Activated B cell treated with CpG ODN at 0.5 μM for 24 hours (primary cell): ENCODE results near the gene PRKCZ. TPM values are rescaled to one million over a fixed set of nuclear protein-coding genes. Genes with fewer than 3 reads are reported as not detected.

Experiments
- ATAC-seq: fragments of 200-7000 bp; cut with Tn5 transposase; one replicate; pipeline ENCODE4 v1.10.0; 2021; ENCODE audit warnings: low read depth, mild to moderate bottlenecking, moderate library complexity
- CTCF ChIA-PET: fragments of 350-600 bp; sonication (Branson Sonifier 250); formaldehyde crosslinking; loops from one replicate; lab custom pipeline; 2021; ENCODE audit warnings: antibody characterized with exemption; lab: Charles Lee
- POLR2A ChIA-PET: fragments of 350-600 bp; sonication (Branson Sonifier 250); formaldehyde crosslinking; loops from one replicate; lab custom pipeline; 2021; ENCODE audit warnings: antibody characterized with exemption; lab: Charles Lee
- DNase-seq: peaks from one replicate; pipeline ENCODE4 v3.0.0; 2022
- H3K27ac Mint-ChIP-seq: one replicate; pipeline ENCODE4 v1.8.0; 2020; ENCODE audit warnings: mixed read lengths
- H3K27me3 Mint-ChIP-seq: one replicate; pipeline ENCODE4 v1.8.0; 2021; ENCODE audit warnings: mixed read lengths
- H3K36me3 Mint-ChIP-seq: one replicate; pipeline ENCODE4 v1.8.0; 2021; ENCODE audit warnings: low read depth, mixed read lengths
- H3K4me1 Mint-ChIP-seq: one replicate; pipeline ENCODE4 v1.8.0; 2021; ENCODE audit warnings: mixed read lengths
- H3K4me3 Mint-ChIP-seq: one replicate; pipeline ENCODE4 v1.8.0; 2020; ENCODE audit warnings: mild to moderate bottlenecking, mixed read lengths
- H3K9me3 Mint-ChIP-seq: one replicate; pipeline ENCODE4 v1.8.0; 2020; ENCODE audit warnings: mixed read lengths
- CTCF ChIP-seq: fragments of 200-600 bp; IDR thresholded peaks from one replicate; pipeline ENCODE4 v1.8.0; 2022; ENCODE audit warnings: antibody characterized with exemption, mild to moderate bottlenecking
- intact Hi-C: fragments of 100-400 bp; cut with micrococcal nuclease; formaldehyde crosslinking; loops from one replicate; pipeline ENCODE4 v1.15.1; 2024
- total RNA-seq: library from RNA; stranded (reverse); gene quantifications from 2 replicates; pipeline ENCODE4 v1.2.3, GENCODE V29; 2022

The PRKCZ gene
- total RNA-seq, 1 donor from 2014 or later = 28.5 TPM

GRCh38 chr1:2231532-2232254 lies 181.5 kb downstream of the PRKCZ start:
- DNase-seq = no peak
- CTCF ChIA-PET = interaction anchor here (1.0 kb wide), 1 partner anchor 37 kb away, joined by 3 read pairs; the partner anchor contains the start of gene FAAP20
- no peak for ATAC-seq

GRCh38 chr1:2232255-2232915 lies 182.2 kb downstream of the PRKCZ start:
- peak overlapping the region; percentile 95 for H3K4me3 Mint-ChIP-seq
- ATAC-seq (no peak), DNase-seq (no peak)
- intact Hi-C loops = no loop called here
- POLR2A ChIA-PET = interaction anchor here (1.0 to 4.3 kb wide), 3 partner anchors 68 to 82 kb away, joined by 4 to 46 read pairs (median 39); no protein-coding TSS in a partner anchor
- H3K27ac Mint-ChIP-seq = peak overlapping the region; percentile 82
- no peaks in the 10 kb centered on the region for H3K27me3 Mint-ChIP-seq
- peaks cover 11% of the 10 kb centered on the region for H3K36me3 Mint-ChIP-seq
- peaks cover 83% of the 10 kb centered on the region for H3K4me1 Mint-ChIP-seq
- no peaks in the 10 kb centered on the region for H3K9me3 Mint-ChIP-seq
- no peak for TF ChIP-seq CTCF
- CTCF ChIA-PET = interaction anchor here (1.0 kb wide), 1 partner anchor 38 kb away, joined by 3 read pairs; the partner anchor contains the start of gene FAAP20

More at GRCh38 chr1:2231532-2232254, 181.5 kb downstream of the PRKCZ start:
- H3K27ac Mint-ChIP-seq = peak overlapping the region; percentile 82
- peaks cover 76% of the 10 kb centered on the region for H3K4me1 Mint-ChIP-seq
- peaks cover 11% of the 10 kb centered on the region for H3K36me3 Mint-ChIP-seq
- H3K9me3 Mint-ChIP-seq = no peaks in the 10 kb centered on the region
- intact Hi-C loops = no loop called here
- no peaks in the 10 kb centered on the region for H3K27me3 Mint-ChIP-seq
- H3K4me3 Mint-ChIP-seq = peak overlapping the region; percentile 95
- TF ChIP-seq CTCF = no peak
- POLR2A ChIA-PET = interaction anchor here (1.0 to 4.3 kb wide), 5 partner anchors 25 to 325 kb away, joined by 3 to 46 read pairs (median 3); partner anchors contain the start of gene TNFRSF14

- H3K4me3 Mint-ChIP-seq = peak overlapping the region; percentile 53
- ATAC-seq (no peak), DNase-seq (no peak)
- CTCF ChIA-PET = no interaction called here
- H3K27ac Mint-ChIP-seq = peak overlapping the region; percentile 91
- peaks cover 11% of the 10 kb centered on the region for H3K36me3 Mint-ChIP-seq
- peaks cover 86% of the 10 kb centered on the region for H3K4me1 Mint-ChIP-seq
- H3K9me3 Mint-ChIP-seq = no peaks in the 10 kb centered on the region
- intact Hi-C loops = no loop called here
- no peak for TF ChIP-seq CTCF
- H3K27me3 Mint-ChIP-seq = no peaks in the 10 kb centered on the region
- POLR2A ChIA-PET = interaction anchor here (0.7 to 3.4 kb wide), 2 partner anchors 59 to 68 kb away, joined by 3 to 39 read pairs; no protein-coding TSS in a partner anchor
Measured at GRCh38 chr1:2232916-2233438, 182.8 kb downstream of the PRKCZ start.

GRCh38 chr1:2233468-2233867 lies 183.3 kb downstream of the PRKCZ start:
- DNase-seq (no peak), ATAC-seq (no peak)
- Mint-ChIP-seq H3K4me1 (peaks cover 86% of the 10 kb centered on the region), H3K27me3 (no peaks in the 10 kb centered on the region), H3K27ac (peak overlapping the region; percentile 91), H3K36me3 (peaks cover 11% of the 10 kb centered on the region), H3K4me3 (peak overlapping the region; percentile 53), H3K9me3 (no peaks in the 10 kb centered on the region)
- CTCF ChIA-PET = interaction anchor here (0.9 to 1.9 kb wide), 2 partner anchors 78 to 147 kb away, joined by 3 to 6 read pairs; no protein-coding TSS in a partner anchor
- intact Hi-C loops = no loop called here
- POLR2A ChIA-PET = interaction anchor here (0.7 to 3.4 kb wide), 8 partner anchors 9 to 82 kb away, joined by 3 to 39 read pairs (median 8); no protein-coding TSS in a partner anchor
- no peak for TF ChIP-seq CTCF
